ENCODE results near the gene CDH13.

CDH13 gene

DNA sequence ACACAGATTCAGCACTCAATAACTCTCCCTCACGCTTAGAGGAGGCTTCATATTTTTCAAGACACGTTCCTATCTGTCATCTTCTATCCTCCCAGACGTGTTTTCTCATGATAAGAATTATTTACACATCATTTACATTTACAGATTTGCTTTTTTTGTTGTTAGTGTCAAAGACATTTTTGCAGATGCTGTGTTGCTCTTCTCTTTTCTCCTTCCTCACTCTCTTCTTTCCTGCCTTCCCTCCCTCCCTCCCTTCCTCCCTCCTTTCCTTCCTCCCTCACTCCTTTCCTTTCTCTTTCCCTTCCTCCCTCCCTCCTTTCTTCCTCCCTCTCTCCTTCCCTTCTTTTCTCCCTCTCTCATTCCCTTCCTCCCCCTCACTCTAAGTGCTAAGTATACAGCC lies 643.9 kb downstream of the CDH13 start:
- ChIA-PET POLR2A (interaction anchor here (0.6 kb wide), 1 partner anchor 540 kb away, joined by 4 read pairs; no protein-coding TSS in a partner anchor), CTCF (interaction anchor here (0.6 kb wide), 1 partner anchor 146 kb away, joined by 3 read pairs; no protein-coding TSS in a partner anchor)
- Histone ChIP-seq H3K4me3 (ENCODE audit: low read depth, low read length) (no peak overlapping the region), H3K36me3 (ENCODE audit: control insufficient read depth in 2 of 2, insufficient read depth in 1 of 2, low read length in 2 of 2) (no peaks in the 10 kb centered on the region), H3K9me3 (ENCODE audit: control insufficient read depth, insufficient read depth, low read depth, low read length) (no peaks in the 10 kb centered on the region), H3K4me1 (ENCODE audit: control insufficient read depth, insufficient read depth, low read length) (no peaks in the 10 kb centered on the region), H3K27ac (ENCODE audit: extremely low read depth, low read depth, low read length) (no peak overlapping the region)
- TF ChIP-seq, protein P1, sequence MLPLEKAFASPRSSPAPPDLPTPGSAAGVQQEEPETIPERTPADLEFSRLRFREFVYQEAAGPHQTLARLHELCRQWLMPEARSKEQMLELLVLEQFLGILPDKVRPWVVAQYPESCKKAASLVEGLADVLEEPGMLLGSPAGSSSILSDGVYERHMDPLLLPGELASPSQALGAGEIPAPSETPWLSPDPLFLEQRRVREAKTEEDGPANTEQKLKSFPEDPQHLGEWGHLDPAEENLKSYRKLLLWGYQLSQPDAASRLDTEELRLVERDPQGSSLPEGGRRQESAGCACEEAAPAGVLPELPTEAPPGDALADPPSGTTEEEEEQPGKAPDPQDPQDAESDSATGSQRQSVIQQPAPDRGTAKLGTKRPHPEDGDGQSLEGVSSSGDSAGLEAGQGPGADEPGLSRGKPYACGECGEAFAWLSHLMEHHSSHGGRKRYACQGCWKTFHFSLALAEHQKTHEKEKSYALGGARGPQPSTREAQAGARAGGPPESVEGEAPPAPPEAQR (tag by site-specific recombination; IDR thresholded peaks at IDR 0.05), result no peak
- no peak for TF ChIP-seq ZSCAN23 (tag by site-specific recombination; IDR thresholded peaks at IDR 0.05)

DNA sequence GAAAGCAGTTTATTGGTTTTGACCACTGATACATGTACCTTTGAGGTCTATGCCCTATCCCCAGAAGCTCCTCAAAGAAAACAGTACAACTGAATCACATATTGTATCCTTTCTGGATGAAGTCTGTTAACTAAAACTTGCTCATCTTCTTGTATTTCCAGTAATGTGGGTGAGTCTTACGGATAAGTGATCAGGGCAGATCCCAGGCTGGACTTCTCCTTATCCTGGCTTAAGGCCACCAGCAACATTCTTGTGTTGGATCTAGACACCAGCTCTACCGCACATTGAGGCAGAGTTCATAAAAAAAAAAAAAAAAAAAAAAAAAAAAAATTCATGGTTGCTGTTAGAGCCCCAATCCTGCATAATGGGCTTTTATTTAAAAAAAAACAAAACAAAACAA lies 644.4 kb downstream of the CDH13 start:
- H3K4me1 ChIP-seq (ENCODE audit: control insufficient read depth, insufficient read depth, low read length), result no peaks in the 10 kb centered on the region
- H3K27ac ChIP-seq (ENCODE audit: extremely low read depth, low read depth, low read length), result no peak overlapping the region
- no peaks in the 10 kb centered on the region for H3K36me3 ChIP-seq (ENCODE audit: control insufficient read depth in 2 of 2, insufficient read depth in 1 of 2, low read length in 2 of 2)
- TF ChIP-seq, protein P1 (tag by site-specific recombination; IDR thresholded peaks at IDR 0.05), result no peak
- no peak for TF ChIP-seq TCF7L2 (IDR thresholded peaks at IDR 0.05; ENCODE audit: borderline replicate concordance, low read depth, low read length)
- TF ChIP-seq ZNF830 (tag by site-specific recombination; IDR thresholded peaks at IDR 0.05; ENCODE audit: low read depth), result no peak
- no peak for TF ChIP-seq ZNF626 (tag by site-specific recombination; IDR thresholded peaks at IDR 0.05)
- TF ChIP-seq ZBTB17 (tag by site-specific recombination; IDR thresholded peaks at IDR 0.05), result no peak
- TF ChIP-seq, protein P2, sequence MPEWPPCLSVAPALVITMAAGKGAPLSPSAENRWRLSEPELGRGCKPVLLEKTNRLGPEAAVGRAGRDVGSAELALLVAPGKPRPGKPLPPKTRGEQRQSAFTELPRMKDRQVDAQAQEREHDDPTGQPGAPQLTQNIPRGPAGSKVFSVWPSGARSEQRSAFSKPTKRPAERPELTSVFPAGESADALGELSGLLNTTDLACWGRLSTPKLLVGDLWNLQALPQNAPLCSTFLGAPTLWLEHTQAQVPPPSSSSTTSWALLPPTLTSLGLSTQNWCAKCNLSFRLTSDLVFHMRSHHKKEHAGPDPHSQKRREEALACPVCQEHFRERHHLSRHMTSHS (tag by site-specific recombination; IDR thresholded peaks at IDR 0.05), result no peak
- no peak for TF ChIP-seq ZSCAN16 (tag by site-specific recombination; IDR thresholded peaks at IDR 0.05)
- TF ChIP-seq ZNF174 (tag by site-specific recombination; IDR thresholded peaks at IDR 0.05), result no peak
- TF ChIP-seq, protein P3, sequence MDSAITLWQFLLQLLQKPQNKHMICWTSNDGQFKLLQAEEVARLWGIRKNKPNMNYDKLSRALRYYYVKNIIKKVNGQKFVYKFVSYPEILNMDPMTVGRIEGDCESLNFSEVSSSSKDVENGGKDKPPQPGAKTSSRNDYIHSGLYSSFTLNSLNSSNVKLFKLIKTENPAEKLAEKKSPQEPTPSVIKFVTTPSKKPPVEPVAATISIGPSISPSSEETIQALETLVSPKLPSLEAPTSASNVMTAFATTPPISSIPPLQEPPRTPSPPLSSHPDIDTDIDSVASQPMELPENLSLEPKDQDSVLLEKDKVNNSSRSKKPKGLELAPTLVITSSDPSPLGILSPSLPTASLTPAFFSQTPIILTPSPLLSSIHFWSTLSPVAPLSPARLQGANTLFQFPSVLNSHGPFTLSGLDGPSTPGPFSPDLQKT (IDR thresholded peaks at IDR 0.05; ENCODE audit: borderline replicate concordance, low read depth, low read length), result no peak
- no peak for TF ChIP-seq ZNF600 (tag by site-specific recombination; IDR thresholded peaks at IDR 0.05)
- no peak for TF ChIP-seq GFI1B (tag by site-specific recombination; IDR thresholded peaks at IDR 0.05)
- no peak for TF ChIP-seq ZNF248 (tag by site-specific recombination; IDR thresholded peaks at IDR 0.05)
- TF ChIP-seq ZNF169 (tag by site-specific recombination; IDR thresholded peaks at IDR 0.05), result no peak
- no peak for TF ChIP-seq ZNF266 (tag by site-specific recombination; IDR thresholded peaks at IDR 0.05; ENCODE audit: low read depth)
- ChIA-PET CTCF (no interaction called here), POLR2A (interaction anchor here (0.6 kb wide), 1 partner anchor 539 kb away, joined by 4 read pairs; no protein-coding TSS in a partner anchor)
- no peaks in the 10 kb centered on the region for H3K9me3 ChIP-seq (ENCODE audit: control insufficient read depth, insufficient read depth, low read depth, low read length)
- H3K4me3 ChIP-seq (ENCODE audit: low read depth, low read length), result no peak overlapping the region

DNA sequence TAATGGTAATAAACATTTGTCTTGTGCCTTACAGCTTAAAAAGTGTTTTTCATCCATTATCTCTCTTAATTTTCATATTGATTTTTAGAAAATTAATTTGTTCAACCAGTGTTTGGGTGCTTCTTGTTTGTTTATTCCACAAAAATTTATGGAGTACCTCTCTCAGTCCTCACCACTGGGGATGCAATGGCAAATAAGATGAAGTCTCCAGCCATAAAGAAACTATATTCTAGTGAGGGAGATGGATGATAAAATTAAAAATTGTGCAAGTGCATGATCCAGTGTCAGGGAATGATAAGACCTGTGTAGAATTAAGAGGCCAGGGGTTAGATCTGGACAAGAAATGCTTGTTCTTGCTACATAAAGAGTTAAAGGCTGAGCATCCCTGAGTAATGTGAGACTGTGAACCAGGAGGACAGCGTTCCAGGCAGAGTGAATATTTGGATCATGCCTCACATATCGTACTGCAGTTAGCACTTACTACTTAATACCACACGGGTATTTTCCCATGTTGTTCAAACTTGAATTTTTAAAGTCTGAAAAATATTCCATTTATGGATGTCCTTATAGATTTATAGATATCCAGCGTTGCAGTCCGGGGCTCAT lies 645.3 kb downstream of the CDH13 start:
- H3K9me3 ChIP-seq (ENCODE audit: control insufficient read depth, insufficient read depth, low read depth, low read length), result no peaks in the 10 kb centered on the region
- H3K36me3 ChIP-seq (ENCODE audit: control insufficient read depth in 2 of 2, insufficient read depth in 1 of 2, low read length in 2 of 2), result no peaks in the 10 kb centered on the region
- no peak overlapping the region for H3K4me3 ChIP-seq (ENCODE audit: low read depth, low read length)
- ChIA-PET POLR2A (no interaction called here), CTCF (no interaction called here)
- TF ChIP-seq SP7 (tag by site-specific recombination; IDR thresholded peaks at IDR 0.05) (no peak), ZNF157 (tag by site-specific recombination; IDR thresholded peaks at IDR 0.05) (no peak), ZFP69B (tag by site-specific recombination; IDR thresholded peaks at IDR 0.05) (no peak), ZNF830 (tag by site-specific recombination; IDR thresholded peaks at IDR 0.05; ENCODE audit: low read depth) (no peak)
- TF ChIP-seq, protein P4, sequence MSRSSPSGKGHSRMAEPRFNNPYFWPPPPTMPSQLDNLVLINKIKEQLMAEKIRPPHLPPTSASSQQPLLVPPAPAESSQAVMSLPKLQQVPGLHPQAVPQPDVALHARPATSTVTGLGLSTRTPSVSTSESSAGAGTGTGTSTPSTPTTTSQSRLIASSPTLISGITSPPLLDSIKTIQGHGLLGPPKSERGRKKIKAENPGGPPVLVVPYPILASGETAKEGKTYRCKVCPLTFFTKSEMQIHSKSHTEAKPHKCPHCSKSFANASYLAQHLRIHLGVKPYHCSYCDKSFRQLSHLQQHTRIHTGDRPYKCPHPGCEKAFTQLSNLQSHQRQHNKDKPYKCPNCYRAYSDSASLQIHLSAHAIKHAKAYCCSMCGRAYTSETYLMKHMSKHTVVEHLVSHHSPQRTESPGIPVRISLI (tag by site-specific recombination; IDR thresholded peaks at IDR 0.05), result no peak
- no peak overlapping the region for H3K27ac ChIP-seq (ENCODE audit: extremely low read depth, low read depth, low read length)
- no peaks in the 10 kb centered on the region for H3K4me1 ChIP-seq (ENCODE audit: control insufficient read depth, insufficient read depth, low read length)

Data from HEK293 (cell line).